EL (cell line): Measurements from ENCODE around the gene SRL.
"Not testable (repeated sequence)": the region's sequence is repeated elsewhere in the genome, so short reads cannot be mapped to it uniquely, and the experiment has no call there.

Experiments
- DNase-seq: peaks from one replicate; pipeline ENCODE4 v3.0.0-alpha.2; 2016

The SRL gene

GRCh38 chr16:4257646-4258556 lies 16.0 kb upstream of the SRL start:
- peak; percentile 47 for DNase-seq

GRCh38 chr16:4253394-4254150 lies 11.7 kb upstream of the SRL start:
- peak; percentile 99 for DNase-seq

GRCh38 chr16:4253012-4253393 lies 11.1 kb upstream of the SRL start:
- DNase-seq, result not testable (repeated sequence)

GRCh38 chr16:4249530-4250308 lies 7.8 kb upstream of the SRL start:
- no peak for DNase-seq

GRCh38 chr16:4247460-4247784 lies 5.5 kb upstream of the SRL start:
- no peak for DNase-seq

GRCh38 chr16:4246777-4247459 lies 5.0 kb upstream of the SRL start:
- DNase-seq, result no peak

- DNase-seq, result no peak
Observed at GRCh38 chr16:4245077-4245791, 3.4 kb upstream of the SRL start.

GRCh38 chr16:4244254-4245076 lies 2.6 kb upstream of the SRL start:
- DNase-seq, result no peak

- DNase-seq, result no peak
Observed at GRCh38 chr16:4241258-4241927, 487 bp downstream of the SRL start.

- DNase-seq, result no peak
Observed at GRCh38 chr16:4240624-4241023, 1.3 kb downstream of the SRL start.

GRCh38 chr16:4239682-4240175 lies 2.2 kb downstream of the SRL start:
- no peak for DNase-seq

GRCh38 chr16:4239020-4239419 lies 2.9 kb downstream of the SRL start:
- no peak for DNase-seq

GRCh38 chr16:4233431-4233830 lies 8.4 kb downstream of the SRL start:
- DNase-seq, result peak; percentile 32

GRCh38 chr16:4232541-4233386 lies 9.1 kb downstream of the SRL start:
- no peak for DNase-seq

- DNase-seq, result no peak
Observed at GRCh38 chr16:4231886-4232285, 10.0 kb downstream of the SRL start.

- DNase-seq, result no peak
Observed at GRCh38 chr16:4231367-4231766, 10.5 kb downstream of the SRL start.

GRCh38 chr16:4227040-4227332 lies 14.9 kb downstream of the SRL start:
- no peak for DNase-seq

GRCh38 chr16:4226251-4227039 lies 15.4 kb downstream of the SRL start:
- DNase-seq, result no peak

- DNase-seq, result no peak
Observed at GRCh38 chr16:4225075-4225474, 16.8 kb downstream of the SRL start.
